ENCODE results near the gene BCR. TPM values are rescaled to one million over a fixed set of nuclear protein-coding genes. Genes with fewer than 3 reads are reported as not detected.

Gene BCR
- total RNA-seq, 1 donor from 2014 or later = 102 TPM

DNA sequence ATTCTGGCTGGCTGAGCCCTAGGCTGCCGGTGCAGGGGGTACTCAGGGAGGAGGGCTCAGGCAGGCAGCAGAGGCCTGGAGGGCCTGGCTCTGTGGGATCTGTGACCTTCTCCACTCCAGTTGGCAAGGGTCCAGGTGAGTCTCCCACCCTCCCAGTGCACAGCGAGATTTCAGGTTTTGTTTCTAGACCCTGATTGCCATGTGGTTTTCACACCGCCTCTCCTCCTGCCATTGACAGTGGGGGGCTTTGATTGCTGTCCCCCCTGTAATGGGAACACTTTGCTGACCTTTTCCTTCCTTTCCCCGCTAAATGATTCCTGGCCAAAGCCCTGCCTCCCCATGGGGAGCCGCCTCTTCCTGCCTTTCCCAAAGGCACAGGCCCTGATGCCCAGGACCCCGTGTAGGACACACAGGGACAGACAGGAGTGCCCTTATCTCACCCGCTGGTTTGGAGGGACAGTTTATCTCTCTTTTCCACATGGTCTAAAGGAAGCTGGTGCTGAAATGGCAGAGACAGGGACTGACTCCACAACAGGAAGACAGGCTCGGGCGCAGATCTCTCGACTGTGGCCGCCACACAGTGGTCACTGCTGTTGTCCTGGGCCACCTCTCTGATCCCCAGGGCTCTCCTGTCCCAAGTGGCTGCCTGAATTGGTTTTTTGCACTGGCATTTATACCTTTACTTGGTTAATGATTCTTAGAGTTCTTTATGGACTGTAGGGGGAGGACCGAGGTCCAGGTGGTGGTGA lies 43.4 kb downstream of the BCR start:
- TF ChIP-seq, protein P1, sequence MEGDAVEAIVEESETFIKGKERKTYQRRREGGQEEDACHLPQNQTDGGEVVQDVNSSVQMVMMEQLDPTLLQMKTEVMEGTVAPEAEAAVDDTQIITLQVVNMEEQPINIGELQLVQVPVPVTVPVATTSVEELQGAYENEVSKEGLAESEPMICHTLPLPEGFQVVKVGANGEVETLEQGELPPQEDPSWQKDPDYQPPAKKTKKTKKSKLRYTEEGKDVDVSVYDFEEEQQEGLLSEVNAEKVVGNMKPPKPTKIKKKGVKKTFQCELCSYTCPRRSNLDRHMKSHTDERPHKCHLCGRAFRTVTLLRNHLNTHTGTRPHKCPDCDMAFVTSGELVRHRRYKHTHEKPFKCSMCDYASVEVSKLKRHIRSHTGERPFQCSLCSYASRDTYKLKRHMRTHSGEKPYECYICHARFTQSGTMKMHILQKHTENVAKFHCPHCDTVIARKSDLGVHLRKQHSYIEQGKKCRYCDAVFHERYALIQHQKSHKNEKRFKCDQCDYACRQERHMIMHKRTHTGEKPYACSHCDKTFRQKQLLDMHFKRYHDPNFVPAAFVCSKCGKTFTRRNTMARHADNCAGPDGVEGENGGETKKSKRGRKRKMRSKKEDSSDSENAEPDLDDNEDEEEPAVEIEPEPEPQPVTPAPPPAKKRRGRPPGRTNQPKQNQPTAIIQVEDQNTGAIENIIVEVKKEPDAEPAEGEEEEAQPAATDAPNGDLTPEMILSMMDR (IDR thresholded peaks at IDR 0.05; ENCODE audit: unreplicated experiment) = no peak
- H3K4me1 Mint-ChIP-seq (ENCODE audit: low read depth) = peaks cover 54% of the 10 kb centered on the region
- H3K9me3 Mint-ChIP-seq (ENCODE audit: low read depth) = peaks cover 15% of the 10 kb centered on the region
- H3K36me3 Mint-ChIP-seq (ENCODE audit: insufficient read depth) = peaks cover 16% of the 10 kb centered on the region
- H3K27me3 Mint-ChIP-seq = no peaks in the 10 kb centered on the region
- peak overlapping the region; percentile 47 for H3K27ac Mint-ChIP-seq
- DNase-seq (ENCODE audit: low spot score, unreplicated experiment) = no peak
- no peak overlapping the region for H3K4me3 Mint-ChIP-seq (ENCODE audit: low read depth)

DNA sequence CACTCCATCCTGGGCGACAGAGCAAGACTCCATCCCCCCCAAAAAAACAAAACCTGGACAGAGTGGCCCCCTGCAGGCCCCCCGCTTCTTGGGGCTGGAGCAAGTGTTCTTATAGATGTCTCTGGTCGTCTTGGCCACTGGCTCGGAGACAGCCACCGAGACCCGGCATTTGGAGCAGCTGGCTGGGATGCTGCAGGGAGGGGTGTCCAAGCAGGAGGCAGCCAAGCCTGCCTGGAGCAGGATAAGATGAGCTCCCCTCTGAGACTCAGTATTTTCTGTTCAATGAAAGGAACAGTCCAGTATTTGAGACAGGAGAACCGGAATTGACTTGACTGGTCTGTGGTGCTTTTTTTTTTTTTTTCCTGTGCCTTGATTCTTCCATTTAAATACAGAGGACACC lies 44.5 kb downstream of the BCR start:
- DNase-seq (ENCODE audit: low spot score, unreplicated experiment) = no peak
- peaks cover 20% of the 10 kb centered on the region for H3K9me3 Mint-ChIP-seq (ENCODE audit: low read depth)
- peaks cover 43% of the 10 kb centered on the region for H3K4me1 Mint-ChIP-seq (ENCODE audit: low read depth)
- no peak overlapping the region for H3K4me3 Mint-ChIP-seq (ENCODE audit: low read depth)
- H3K27ac Mint-ChIP-seq = peak overlapping the region; percentile 73
- peaks cover 22% of the 10 kb centered on the region for H3K36me3 Mint-ChIP-seq (ENCODE audit: insufficient read depth)
- H3K27me3 Mint-ChIP-seq = no peaks in the 10 kb centered on the region
- TF ChIP-seq, protein P1 (IDR thresholded peaks at IDR 0.05; ENCODE audit: unreplicated experiment) = no peak

DNA sequence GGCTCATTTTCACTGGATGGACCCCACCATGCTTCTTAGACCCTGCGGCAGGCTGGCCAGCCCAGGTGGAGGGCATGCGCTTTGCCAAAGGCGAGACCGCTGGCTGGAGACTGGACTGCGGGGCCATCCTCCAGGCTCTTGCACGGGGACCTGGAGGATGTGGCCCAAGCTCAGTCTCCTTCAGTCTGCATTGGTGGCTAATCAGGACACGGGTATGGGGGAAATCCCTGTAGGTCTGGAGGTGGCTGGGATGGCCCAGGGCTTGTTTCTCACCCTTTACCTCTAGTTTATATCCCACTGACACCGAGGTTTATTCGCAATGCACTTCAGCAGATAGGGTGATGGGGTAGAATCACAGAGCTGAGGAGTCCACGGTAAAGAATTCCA lies 45.0 kb downstream of the BCR start:
- Mint-ChIP-seq H3K4me3 (ENCODE audit: low read depth) (no peak overlapping the region), H3K9me3 (ENCODE audit: low read depth) (peaks cover 20% of the 10 kb centered on the region), H3K27me3 (no peaks in the 10 kb centered on the region), H3K36me3 (ENCODE audit: insufficient read depth) (peaks cover 22% of the 10 kb centered on the region), H3K27ac (no peak overlapping the region), H3K4me1 (ENCODE audit: low read depth) (peaks cover 41% of the 10 kb centered on the region)
- no peak for DNase-seq (ENCODE audit: low spot score, unreplicated experiment)
- TF ChIP-seq, protein P1 (IDR thresholded peaks at IDR 0.05; ENCODE audit: unreplicated experiment) = no peak

DNA sequence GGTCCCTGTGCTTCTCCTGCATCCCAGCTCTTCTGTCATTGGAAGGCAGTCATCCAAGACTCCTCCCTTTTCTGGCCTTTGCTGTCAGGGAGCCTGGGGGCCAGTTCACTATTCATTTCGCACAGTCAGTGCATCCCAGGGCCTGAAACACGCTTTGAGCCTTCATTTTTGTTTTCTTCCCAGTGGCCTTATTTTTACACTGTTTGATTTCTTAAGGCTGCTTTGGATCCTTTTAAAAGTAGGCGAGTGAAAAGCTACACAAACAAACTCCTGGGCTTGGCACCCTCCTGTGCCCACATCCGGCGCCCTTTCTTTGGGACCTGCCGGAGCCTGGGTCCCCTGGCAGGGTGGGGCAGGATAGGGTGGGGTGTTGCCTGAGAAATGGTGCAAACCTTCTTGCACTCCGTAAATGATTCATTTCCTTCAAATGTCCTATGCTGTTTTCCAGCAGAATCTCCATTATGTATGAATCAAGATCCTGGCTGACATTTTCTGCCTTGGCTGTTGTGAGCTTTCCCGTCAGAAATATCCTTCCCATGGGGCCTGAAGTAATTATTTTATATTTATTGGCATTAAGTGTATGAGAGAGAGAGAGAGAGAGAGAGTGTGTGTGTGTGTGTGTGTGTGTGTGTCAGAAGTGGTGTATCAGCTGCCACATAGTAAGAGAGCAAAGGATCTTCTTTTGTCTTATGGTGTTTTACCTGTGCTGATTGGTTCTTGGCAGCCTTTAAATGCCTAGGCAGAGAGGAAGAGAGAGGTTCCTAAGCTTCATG lies 45.6 kb downstream of the BCR start:
- TF ChIP-seq, protein P1 (IDR thresholded peaks at IDR 0.05; ENCODE audit: unreplicated experiment) = no peak
- DNase-seq (ENCODE audit: low spot score, unreplicated experiment) = no peak
- Mint-ChIP-seq H3K9me3 (ENCODE audit: low read depth) (peaks cover 20% of the 10 kb centered on the region), H3K27me3 (no peaks in the 10 kb centered on the region), H3K27ac (no peak overlapping the region), H3K4me3 (ENCODE audit: low read depth) (no peak overlapping the region), H3K4me1 (ENCODE audit: low read depth) (peaks cover 40% of the 10 kb centered on the region), H3K36me3 (ENCODE audit: insufficient read depth) (peaks cover 22% of the 10 kb centered on the region)

DNA sequence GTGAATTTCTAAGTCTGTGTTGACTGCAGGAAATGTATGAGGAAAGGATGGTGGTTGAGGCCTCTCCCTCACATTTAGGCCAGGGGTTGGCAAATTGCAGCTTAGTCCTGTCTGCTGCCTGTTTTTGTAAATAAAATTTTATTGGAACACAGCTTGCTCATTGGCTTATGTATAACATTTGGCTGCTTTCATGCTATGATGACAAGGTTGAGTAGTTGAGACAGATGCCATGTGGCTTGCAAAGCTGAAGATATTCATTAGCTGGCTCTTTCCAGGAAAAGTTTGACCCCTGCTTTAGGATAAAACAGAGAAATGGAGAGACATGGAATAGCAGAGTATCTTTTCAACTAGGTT lies 46.2 kb downstream of the BCR start:
- peaks cover 36% of the 10 kb centered on the region for H3K4me1 Mint-ChIP-seq (ENCODE audit: low read depth)
- H3K27me3 Mint-ChIP-seq = no peaks in the 10 kb centered on the region
- no peak for DNase-seq (ENCODE audit: low spot score, unreplicated experiment)
- no peak overlapping the region for H3K27ac Mint-ChIP-seq
- H3K9me3 Mint-ChIP-seq (ENCODE audit: low read depth) = peaks cover 20% of the 10 kb centered on the region
- peaks cover 22% of the 10 kb centered on the region for H3K36me3 Mint-ChIP-seq (ENCODE audit: insufficient read depth)
- no peak overlapping the region for H3K4me3 Mint-ChIP-seq (ENCODE audit: low read depth)
- TF ChIP-seq, protein P1 (IDR thresholded peaks at IDR 0.05; ENCODE audit: unreplicated experiment) = no peak
